Pancreas (tissue), 10 donors: ENCODE measurements around the gene ASCL3. TPM values are rescaled to one million over a fixed set of nuclear protein-coding genes. Genes with fewer than 3 reads are reported as not detected.
"Not testable (repeated sequence)": the region's sequence is repeated elsewhere in the genome, so short reads cannot be mapped to it uniquely, and the experiment has no call there.

Experiments
- ATAC-seq, 4 donors: fragments of 200-7000 bp; cut with Tn5 transposase; one replicate each; pipeline versions ENCODE4 v1.8.0 to v1.9.1; 2020; ENCODE audit warnings: mild to moderate bottlenecking in 4 of 4, moderate library complexity in 4 of 4
- DNase-seq, 6 donors: peaks; one replicate each; pipeline ENCODE4 v3.0.0-alpha.2; 2020
- FAIRE-seq: peaks from 2 replicates; lab custom pipeline; 2012; peaks lifted over from hg19 to GRCh38; lab: Jason Lieb, UNC
- H3K27ac ChIP-seq, 4 donors: fragments of 200-600 bp; sonication (generic); 1 replicate in 3 of 4; 2 replicates in 1 of 4; pipeline versions ENCODE4 v1.5.0 to v1.8.0; 2020
- H3K27me3 ChIP-seq, 4 donors: fragments of 200-600 bp; one replicate each; pipeline ENCODE4 v1.8.0; 2021
- H3K36me3 ChIP-seq, 3 donors: fragments of 200-600 bp; sonication (generic) in 1 of 3; one replicate each; pipeline versions ENCODE4 v1.5.0 to v1.8.0; 2020 to 2021
- H3K4me1 ChIP-seq, 3 donors: fragments of 200-600 bp; one replicate each; pipeline ENCODE4 v1.8.0; 2021
- H3K4me3 ChIP-seq, 4 donors: fragments of 200-600 bp; sonication (generic) in 2 of 4; one replicate each; pipeline versions ENCODE4 v1.5.0 to v1.8.0; 2020 to 2021
- H3K9me3 ChIP-seq, 4 donors: fragments of 200-600 bp; one replicate each; pipeline ENCODE4 v1.8.0; 2021
- WGBS, 2 donors: extraction: QIAGEN DNeasy Blood & Tissue Kit; methylation state at CpG; one replicate each; pipeline ENCODE4 v1.1.7; 2013; 5-methylcytosine and 5-hydroxymethylcytosine counted together
- intact Hi-C, 3 donors: fragments of 100-400 bp; cut with DNase I; formaldehyde crosslinking; loops; one replicate each; pipeline versions ENCODE4 v1.11.1 to v1.14.2; 2022
- polyA plus RNA-seq, 2 donors: library from polyadenylated mRNA; stranded (reverse); fragments of 200-250 nt; gene quantifications; one replicate each; pipeline ENCODE4 v1.2.3, GENCODE V29; 2013
- total RNA-seq, 6 donors: library from RNA; stranded (reverse); fragmentation: NEBNext Ultra II Directional in 4 of 6; extraction: Animal tissue kit (Norgen Biotek cat#: 25700) in 4 of 6; gene quantifications; one replicate each; pipeline versions ENCODE4 v1.2.1 to v1.2.4, GENCODE V29; 2021 to 2023
- TF ChIP-seq, protein P1 (sequence below), 4 donors: fragments of 200-600 bp; sonication (generic) in 3 of 4; IDR thresholded peaks; one replicate each; pipeline versions ENCODE4 v1.5.0 to v1.8.0; 2021; ENCODE audit warnings: antibody characterized with exemption in 4 of 4
- donor health status: healthy with polysubstance abuse.
- donor health status: DM: no; HTN: no; CAD: no; lungs with moderate emphysema.
- donor health status: DM: no; HTN: no; CAD: no.
- donor health status: control.
- donor health status: control.
- donor health status: Bipolar disorder and iron deficiency.
- donor health status: DM: yes; HTN: yes; CAD: no.
- donor health status: DM: no; HTN: no; CAD: no.
- donor health status: DM: no; HTN: no; CAD: no.
- donor health status: DM: yes; HTN: yes; CAD: no.

Gene ASCL3
- total and polyA plus RNA-seq, 8 donors = 0.34 TPM; not detected in 7

- H3K4me1 ChIP-seq = no peaks in the 10 kb centered on the region
- H3K27me3 ChIP-seq = no peaks in the 10 kb centered on the region
- FAIRE-seq = no peak
- no peaks in the 10 kb centered on the region for H3K36me3 ChIP-seq
- ATAC-seq = no peak
- DNase-seq = no peak
- H3K4me3 ChIP-seq = no peak overlapping the region
- no peak overlapping the region for H3K27ac ChIP-seq
- intact Hi-C loops = no loop called here
- 77 to 83% methylated on average over 5 of the region's 5 CpGs for WGBS, 2 donors
- H3K9me3 ChIP-seq = no peaks in the 10 kb centered on the region
- TF ChIP-seq, protein P1, sequence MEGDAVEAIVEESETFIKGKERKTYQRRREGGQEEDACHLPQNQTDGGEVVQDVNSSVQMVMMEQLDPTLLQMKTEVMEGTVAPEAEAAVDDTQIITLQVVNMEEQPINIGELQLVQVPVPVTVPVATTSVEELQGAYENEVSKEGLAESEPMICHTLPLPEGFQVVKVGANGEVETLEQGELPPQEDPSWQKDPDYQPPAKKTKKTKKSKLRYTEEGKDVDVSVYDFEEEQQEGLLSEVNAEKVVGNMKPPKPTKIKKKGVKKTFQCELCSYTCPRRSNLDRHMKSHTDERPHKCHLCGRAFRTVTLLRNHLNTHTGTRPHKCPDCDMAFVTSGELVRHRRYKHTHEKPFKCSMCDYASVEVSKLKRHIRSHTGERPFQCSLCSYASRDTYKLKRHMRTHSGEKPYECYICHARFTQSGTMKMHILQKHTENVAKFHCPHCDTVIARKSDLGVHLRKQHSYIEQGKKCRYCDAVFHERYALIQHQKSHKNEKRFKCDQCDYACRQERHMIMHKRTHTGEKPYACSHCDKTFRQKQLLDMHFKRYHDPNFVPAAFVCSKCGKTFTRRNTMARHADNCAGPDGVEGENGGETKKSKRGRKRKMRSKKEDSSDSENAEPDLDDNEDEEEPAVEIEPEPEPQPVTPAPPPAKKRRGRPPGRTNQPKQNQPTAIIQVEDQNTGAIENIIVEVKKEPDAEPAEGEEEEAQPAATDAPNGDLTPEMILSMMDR (IDR thresholded peaks at IDR 0.05) = no peak
Measured at GRCh38 chr11:8985462-8985861, 42.6 kb upstream of the ASCL3 start.

DNA sequence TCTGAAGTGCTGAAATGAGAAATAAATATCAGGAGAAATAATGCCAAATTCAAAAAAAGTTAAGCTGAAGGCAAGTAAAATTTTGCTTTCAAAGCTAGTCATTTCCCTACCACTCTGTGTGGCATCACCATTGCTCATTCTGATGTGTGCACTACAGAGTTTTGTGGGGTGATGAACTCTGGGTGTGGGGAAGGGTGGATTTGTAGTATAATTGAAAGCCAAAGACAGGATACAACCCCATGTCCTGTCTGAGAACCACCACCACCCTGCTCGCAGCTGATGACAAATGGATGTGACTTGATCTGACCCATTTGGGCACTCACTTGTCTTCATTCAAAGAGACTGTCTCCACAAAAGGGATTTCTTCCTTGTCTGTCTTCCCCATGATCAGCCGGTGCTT lies 40.7 kb upstream of the ASCL3 start:
- Histone ChIP-seq H3K4me3 (no peak overlapping the region), H3K27ac (no peak overlapping the region), H3K27me3 (no peaks in the 10 kb centered on the region), H3K36me3 (no peaks in the 10 kb centered on the region), H3K4me1 (no peaks in the 10 kb centered on the region), H3K9me3 (no peaks in the 10 kb centered on the region)
- ATAC-seq (no peak), FAIRE-seq (no peak), DNase-seq (no peak)
- WGBS, 2 donors = 59 to 78% methylated on average over 2 of the region's 2 CpGs
- TF ChIP-seq, protein P1 (IDR thresholded peaks at IDR 0.05) = no peak
- intact Hi-C loops = no loop called here

DNA sequence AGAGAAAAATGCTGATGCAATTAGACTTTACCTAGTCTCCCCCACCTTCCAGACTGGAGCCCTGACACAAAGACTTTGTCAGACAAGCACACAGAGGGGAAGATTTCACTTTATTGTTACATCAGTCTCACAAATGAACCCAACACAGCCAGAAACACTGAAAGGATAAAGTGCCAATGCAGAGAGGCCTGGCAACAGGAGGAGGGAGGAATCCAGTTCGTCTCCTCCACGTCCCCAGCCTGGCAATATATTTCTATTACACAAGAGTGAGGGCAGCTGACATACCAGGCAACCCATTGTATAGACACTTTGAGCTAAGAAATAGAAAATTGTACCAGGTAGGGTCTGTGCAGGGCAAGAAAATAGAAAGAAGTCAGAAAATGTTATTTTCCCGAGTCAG lies 37.7 kb upstream of the ASCL3 start:
- intact Hi-C loops = no loop called here
- H3K4me3 ChIP-seq = no peak overlapping the region
- H3K36me3 ChIP-seq = no peaks in the 10 kb centered on the region
- ATAC-seq (no peak), DNase-seq (no peak), FAIRE-seq (no peak)
- H3K4me1 ChIP-seq = no peaks in the 10 kb centered on the region
- no peaks in the 10 kb centered on the region for H3K27me3 ChIP-seq
- WGBS, 2 donors = 61 to 82% methylated on average over 3 of the region's 3 CpGs
- TF ChIP-seq, protein P1 (IDR thresholded peaks at IDR 0.05) = no peak
- H3K27ac ChIP-seq = no peak overlapping the region
- H3K9me3 ChIP-seq = no peaks in the 10 kb centered on the region

- H3K9me3 ChIP-seq, H3K36me3 ChIP-seq, DNase-seq, H3K27ac ChIP-seq, FAIRE-seq, H3K4me1 ChIP-seq, intact Hi-C loops, H3K4me3 ChIP-seq, ATAC-seq, H3K27me3 ChIP-seq: not testable (repeated sequence)
- WGBS, 2 donors = 85 to 91% methylated on average over 4 to 5 of the region's 7 CpGs
Measured at GRCh38 chr11:8979365-8979764, 36.5 kb upstream of the ASCL3 start.

- H3K27ac ChIP-seq = no peak overlapping the region
- TF ChIP-seq, protein P1 (IDR thresholded peaks at IDR 0.05) = no peak
- no peaks in the 10 kb centered on the region for H3K9me3 ChIP-seq
- ATAC-seq (no peak), FAIRE-seq (no peak), DNase-seq (no peak)
- no peaks in the 10 kb centered on the region for H3K36me3 ChIP-seq
- WGBS, 2 donors = 60 to 67% methylated on average over 3 of the region's 3 CpGs
- H3K27me3 ChIP-seq = no peaks in the 10 kb centered on the region
- H3K4me3 ChIP-seq = no peak overlapping the region
- intact Hi-C loops = no loop called here
- no peaks in the 10 kb centered on the region for H3K4me1 ChIP-seq
Measured at GRCh38 chr11:8973121-8973520, 30.3 kb upstream of the ASCL3 start.
